ENCODE measurements around the gene SLC9A9. TPM values are rescaled to one million over a fixed set of nuclear protein-coding genes. Genes with fewer than 3 reads are reported as not detected.

Gene SLC9A9
- polyA plus RNA-seq, 1 donor = 6.3 TPM

DNA sequence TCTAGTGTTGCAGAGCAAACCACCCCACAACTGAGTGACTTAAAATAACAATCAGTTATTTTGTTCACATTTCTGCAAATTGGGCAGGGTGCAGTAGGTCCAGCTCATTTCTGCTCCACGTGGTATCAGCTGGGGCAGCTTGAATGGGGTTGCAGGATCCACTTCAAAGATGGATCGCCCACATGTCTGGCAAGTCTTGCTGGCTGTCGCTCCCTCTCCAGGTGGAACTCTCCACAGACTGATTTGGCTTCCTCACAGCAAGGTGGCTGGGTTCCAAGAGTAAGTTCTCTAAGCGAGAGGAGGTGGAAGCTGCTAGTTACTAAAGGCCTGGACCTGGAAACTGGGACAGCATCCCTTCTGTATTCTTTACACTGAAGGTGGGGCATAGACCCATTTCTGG lies 213.3 kb downstream of the SLC9A9 start:
- H3K4me3 ChIP-seq (ENCODE audit: low read length) = no peak overlapping the region
- H3K27me3 ChIP-seq (ENCODE audit: control insufficient read depth, insufficient read depth, low read length) = no peaks in the 10 kb centered on the region
- no peak overlapping the region for H3K27ac ChIP-seq (ENCODE audit: low read length)
- H3K9me3 ChIP-seq (ENCODE audit: control insufficient read depth, low read depth, low read length) = peaks cover 5% of the 10 kb centered on the region
- no peaks in the 10 kb centered on the region for H3K4me1 ChIP-seq (ENCODE audit: control insufficient read depth, insufficient read depth, low read length)
- DNase-seq = no peak
- WGBS (ENCODE audit: insufficient coverage, low lambda C conversion rate) = no CpG with 5 or more reads among the region's 4 CpGs
- H3K36me3 ChIP-seq (ENCODE audit: control insufficient read depth, insufficient read depth, low read length) = no peaks in the 10 kb centered on the region

DNA sequence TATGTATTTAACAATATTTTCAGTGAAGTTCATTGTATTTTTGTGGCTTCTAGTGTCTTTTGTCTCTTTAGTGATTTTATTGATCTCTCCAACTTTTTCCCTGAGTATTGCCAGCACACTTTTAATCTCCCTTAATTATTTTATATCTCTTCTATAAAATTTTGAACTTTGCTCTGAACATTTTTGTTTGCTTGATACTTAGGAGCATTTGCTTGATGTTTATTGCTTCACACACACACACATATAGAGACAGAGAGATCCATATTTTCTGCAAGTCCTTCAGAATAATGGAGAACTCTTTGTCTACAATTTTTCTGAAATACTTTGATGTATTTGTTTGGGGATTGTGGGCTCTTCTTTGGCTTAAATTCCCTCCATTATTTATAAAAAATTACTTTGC lies 213.8 kb downstream of the SLC9A9 start:
- Histone ChIP-seq H3K36me3 (ENCODE audit: control insufficient read depth, insufficient read depth, low read length) (no peaks in the 10 kb centered on the region), H3K27ac (ENCODE audit: low read length) (no peak overlapping the region), H3K4me1 (ENCODE audit: control insufficient read depth, insufficient read depth, low read length) (no peaks in the 10 kb centered on the region), H3K4me3 (ENCODE audit: low read length) (no peak overlapping the region), H3K9me3 (ENCODE audit: control insufficient read depth, low read depth, low read length) (peaks cover 5% of the 10 kb centered on the region), H3K27me3 (ENCODE audit: control insufficient read depth, insufficient read depth, low read length) (no peaks in the 10 kb centered on the region)
- DNase-seq = no peak

GRCh38 chr3:143633816-143634215 lies 214.5 kb downstream of the SLC9A9 start:
- WGBS (ENCODE audit: insufficient coverage, low lambda C conversion rate) = 92% methylated on average over 2 of the region's 3 CpGs
- no peak overlapping the region for H3K27ac ChIP-seq (ENCODE audit: low read length)
- no peak overlapping the region for H3K4me3 ChIP-seq (ENCODE audit: low read length)
- DNase-seq = no peak
- H3K4me1 ChIP-seq (ENCODE audit: control insufficient read depth, insufficient read depth, low read length) = no peaks in the 10 kb centered on the region
- H3K27me3 ChIP-seq (ENCODE audit: control insufficient read depth, insufficient read depth, low read length) = no peaks in the 10 kb centered on the region
- peaks cover 5% of the 10 kb centered on the region for H3K9me3 ChIP-seq (ENCODE audit: control insufficient read depth, low read depth, low read length)
- H3K36me3 ChIP-seq (ENCODE audit: control insufficient read depth, insufficient read depth, low read length) = no peaks in the 10 kb centered on the region

DNA sequence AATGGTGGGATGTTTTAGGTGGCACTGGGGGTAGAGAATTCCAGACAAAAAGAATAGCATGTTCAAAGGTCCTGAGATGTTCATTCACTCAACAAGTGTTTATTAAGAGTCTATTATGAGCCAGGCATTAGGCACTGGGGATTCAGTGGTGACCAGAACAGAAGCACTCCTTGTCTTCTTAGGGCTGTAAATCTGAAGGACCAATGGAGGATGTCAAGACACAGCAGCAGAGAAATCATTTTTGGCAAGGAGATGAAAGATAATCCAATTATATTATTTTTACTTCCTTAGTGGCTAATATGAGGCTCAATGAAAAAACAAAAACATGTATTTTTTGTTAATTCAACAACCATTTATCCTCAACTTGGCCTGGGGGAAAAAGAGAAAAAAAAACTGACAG lies 218.5 kb downstream of the SLC9A9 start:
- Histone ChIP-seq H3K36me3 (ENCODE audit: control insufficient read depth, insufficient read depth, low read length) (no peaks in the 10 kb centered on the region), H3K27ac (ENCODE audit: low read length) (no peak overlapping the region), H3K27me3 (ENCODE audit: control insufficient read depth, insufficient read depth, low read length) (no peaks in the 10 kb centered on the region), H3K4me1 (ENCODE audit: control insufficient read depth, insufficient read depth, low read length) (no peaks in the 10 kb centered on the region), H3K4me3 (ENCODE audit: low read length) (no peak overlapping the region), H3K9me3 (ENCODE audit: control insufficient read depth, low read depth, low read length) (no peaks in the 10 kb centered on the region)
- no peak for DNase-seq

- WGBS (ENCODE audit: insufficient coverage, low lambda C conversion rate) = 90% methylated on average over 2 of the region's 3 CpGs
- no peak for DNase-seq
- H3K36me3 ChIP-seq (ENCODE audit: control insufficient read depth, insufficient read depth, low read length) = no peaks in the 10 kb centered on the region
- no peaks in the 10 kb centered on the region for H3K9me3 ChIP-seq (ENCODE audit: control insufficient read depth, low read depth, low read length)
- H3K4me1 ChIP-seq (ENCODE audit: control insufficient read depth, insufficient read depth, low read length) = no peaks in the 10 kb centered on the region
- no peak overlapping the region for H3K27ac ChIP-seq (ENCODE audit: low read length)
- H3K4me3 ChIP-seq (ENCODE audit: low read length) = no peak overlapping the region
- no peaks in the 10 kb centered on the region for H3K27me3 ChIP-seq (ENCODE audit: control insufficient read depth, insufficient read depth, low read length)
These were observed 219.3 kb downstream of the SLC9A9 start for GRCh38 chr3:143628971-143629370.

- no peak overlapping the region for H3K27ac ChIP-seq (ENCODE audit: low read length)
- no peaks in the 10 kb centered on the region for H3K9me3 ChIP-seq (ENCODE audit: control insufficient read depth, low read depth, low read length)
- no peak overlapping the region for H3K4me3 ChIP-seq (ENCODE audit: low read length)
- no peaks in the 10 kb centered on the region for H3K36me3 ChIP-seq (ENCODE audit: control insufficient read depth, insufficient read depth, low read length)
- DNase-seq = no peak
- H3K4me1 ChIP-seq (ENCODE audit: control insufficient read depth, insufficient read depth, low read length) = no peaks in the 10 kb centered on the region
- no CpG with 5 or more reads among the region's 5 CpGs for WGBS (ENCODE audit: insufficient coverage, low lambda C conversion rate)
- H3K27me3 ChIP-seq (ENCODE audit: control insufficient read depth, insufficient read depth, low read length) = no peaks in the 10 kb centered on the region
These were observed 220.9 kb downstream of the SLC9A9 start for GRCh38 chr3:143627336-143627735.

DNA sequence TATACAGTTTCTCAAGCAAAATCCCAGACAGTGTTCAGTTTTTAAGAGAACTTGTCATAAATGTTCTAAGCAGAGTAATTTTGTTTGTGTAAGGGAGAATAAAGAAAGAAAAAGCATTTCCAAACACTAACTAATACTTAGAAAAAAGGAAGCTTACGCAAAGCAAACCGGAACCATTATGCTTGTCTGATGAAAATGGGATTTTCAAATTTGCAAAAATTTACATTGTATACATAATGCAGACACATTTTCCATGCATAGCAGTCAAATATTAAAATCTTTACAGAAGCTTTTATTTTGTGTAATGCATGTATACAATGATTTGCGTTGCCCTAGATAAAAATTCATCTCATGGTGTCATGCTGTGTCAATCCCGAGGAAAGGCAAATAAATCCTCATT lies 229.0 kb downstream of the SLC9A9 start:
- WGBS (ENCODE audit: insufficient coverage, low lambda C conversion rate) = 52% methylated on average over 3 of the region's 4 CpGs
- Histone ChIP-seq H3K4me3 (ENCODE audit: low read length) (no peak overlapping the region), H3K9me3 (ENCODE audit: control insufficient read depth, low read depth, low read length) (no peaks in the 10 kb centered on the region), H3K4me1 (ENCODE audit: control insufficient read depth, insufficient read depth, low read length) (no peaks in the 10 kb centered on the region), H3K27ac (ENCODE audit: low read length) (no peak overlapping the region), H3K27me3 (ENCODE audit: control insufficient read depth, insufficient read depth, low read length) (no peaks in the 10 kb centered on the region), H3K36me3 (ENCODE audit: control insufficient read depth, insufficient read depth, low read length) (no peaks in the 10 kb centered on the region)
- no peak for DNase-seq

DNA sequence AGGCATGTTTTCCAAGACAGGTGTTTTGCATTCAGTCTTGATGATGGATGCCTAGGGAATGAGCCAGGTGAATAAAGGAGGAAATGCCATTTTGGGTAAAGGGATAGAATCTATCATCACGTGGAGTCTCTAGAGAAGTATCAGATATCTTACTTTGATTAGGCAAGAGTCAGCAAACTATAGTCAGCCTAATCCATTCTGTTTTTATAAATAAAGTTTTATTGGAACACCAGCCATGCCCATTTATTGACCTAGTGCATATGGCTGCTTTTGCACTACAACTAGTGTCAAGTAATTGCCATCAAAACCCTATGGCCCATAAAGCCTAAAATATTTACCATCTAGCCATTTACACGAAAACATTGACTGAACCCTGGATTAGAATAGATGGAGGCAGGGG lies 231.2 kb downstream of the SLC9A9 start:
- WGBS (ENCODE audit: insufficient coverage, low lambda C conversion rate) = 100% methylated on average over 2 of the region's 2 CpGs
- Histone ChIP-seq H3K4me3 (ENCODE audit: low read length) (no peak overlapping the region), H3K36me3 (ENCODE audit: control insufficient read depth, insufficient read depth, low read length) (no peaks in the 10 kb centered on the region), H3K4me1 (ENCODE audit: control insufficient read depth, insufficient read depth, low read length) (no peaks in the 10 kb centered on the region), H3K27me3 (ENCODE audit: control insufficient read depth, insufficient read depth, low read length) (no peaks in the 10 kb centered on the region), H3K9me3 (ENCODE audit: control insufficient read depth, low read depth, low read length) (no peaks in the 10 kb centered on the region), H3K27ac (ENCODE audit: low read length) (no peak overlapping the region)
- no peak for DNase-seq

- Histone ChIP-seq H3K9me3 (ENCODE audit: control insufficient read depth, low read depth, low read length) (no peaks in the 10 kb centered on the region), H3K4me1 (ENCODE audit: control insufficient read depth, insufficient read depth, low read length) (no peaks in the 10 kb centered on the region), H3K27me3 (ENCODE audit: control insufficient read depth, insufficient read depth, low read length) (no peaks in the 10 kb centered on the region), H3K27ac (ENCODE audit: low read length) (no peak overlapping the region), H3K4me3 (ENCODE audit: low read length) (no peak overlapping the region), H3K36me3 (ENCODE audit: control insufficient read depth, insufficient read depth, low read length) (no peaks in the 10 kb centered on the region)
- no peak for DNase-seq
These were observed 235.0 kb downstream of the SLC9A9 start for GRCh38 chr3:143613226-143613625.

DNA sequence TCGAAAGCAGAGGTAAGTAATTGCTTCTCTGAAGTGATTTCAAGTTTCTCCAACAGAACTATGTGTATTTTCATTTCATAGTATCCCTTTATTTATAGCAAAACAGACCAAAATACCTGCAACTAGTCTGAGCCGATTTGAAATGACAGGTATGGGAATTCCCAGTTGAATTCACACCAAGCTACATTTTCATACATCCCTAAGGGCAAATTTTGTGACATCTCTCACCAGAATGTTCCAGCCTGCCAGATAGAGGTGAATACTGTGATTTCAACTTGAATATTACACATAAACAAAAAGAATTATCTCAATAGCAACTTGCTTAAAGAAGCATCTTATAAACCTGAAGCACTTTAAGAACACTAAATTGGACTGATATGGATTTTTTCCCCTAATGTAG lies 235.7 kb downstream of the SLC9A9 start:
- DNase-seq = no peak
- H3K27ac ChIP-seq (ENCODE audit: low read length) = no peak overlapping the region
- no peaks in the 10 kb centered on the region for H3K36me3 ChIP-seq (ENCODE audit: control insufficient read depth, insufficient read depth, low read length)
- H3K4me1 ChIP-seq (ENCODE audit: control insufficient read depth, insufficient read depth, low read length) = no peaks in the 10 kb centered on the region
- H3K9me3 ChIP-seq (ENCODE audit: control insufficient read depth, low read depth, low read length) = no peaks in the 10 kb centered on the region
- no peak overlapping the region for H3K4me3 ChIP-seq (ENCODE audit: low read length)
- no peaks in the 10 kb centered on the region for H3K27me3 ChIP-seq (ENCODE audit: control insufficient read depth, insufficient read depth, low read length)
- WGBS (ENCODE audit: insufficient coverage, low lambda C conversion rate) = 80% methylated on average over 1 of the region's 2 CpGs

DNA sequence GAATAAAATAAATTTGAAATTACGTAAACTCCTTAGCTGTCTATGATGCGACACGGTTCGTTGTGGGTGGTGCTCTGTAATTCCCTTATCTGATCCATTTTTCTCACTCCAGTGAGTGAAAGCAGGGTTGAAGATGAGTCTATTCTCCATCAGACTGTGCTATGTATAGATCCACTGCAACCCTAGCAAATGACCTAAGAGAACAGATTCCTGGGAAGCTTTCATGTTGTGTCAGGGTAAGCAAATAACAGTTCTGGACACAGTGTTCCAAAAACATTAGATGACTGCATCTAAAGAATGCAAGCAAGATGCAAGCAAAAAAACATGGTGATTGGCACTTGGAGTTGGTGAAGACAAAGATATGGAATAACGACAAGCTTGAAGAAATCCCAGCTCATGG lies 239.3 kb downstream of the SLC9A9 start:
- no peak overlapping the region for H3K27ac ChIP-seq (ENCODE audit: low read length)
- DNase-seq = no peak
- whole genome bisulfite sequencing (ENCODE audit: insufficient coverage, low lambda C conversion rate) = no CpG with 5 or more reads among the region's 5 CpGs

More for the DNA sequence above, 239.3 kb downstream of the SLC9A9 start:
- no peaks in the 10 kb centered on the region for H3K36me3 ChIP-seq (ENCODE audit: control insufficient read depth, insufficient read depth, low read length)
- no peaks in the 10 kb centered on the region for H3K9me3 ChIP-seq (ENCODE audit: control insufficient read depth, low read depth, low read length)
- H3K4me1 ChIP-seq (ENCODE audit: control insufficient read depth, insufficient read depth, low read length) = no peaks in the 10 kb centered on the region
- H3K4me3 ChIP-seq (ENCODE audit: low read length) = no peak overlapping the region
- no peaks in the 10 kb centered on the region for H3K27me3 ChIP-seq (ENCODE audit: control insufficient read depth, insufficient read depth, low read length)
